22Rv1 (cell line): Measurements from ENCODE around the gene OR4Q2.

ENCODE experiments used
- CTCF ChIP-seq: fragments of 450-650 bp; IDR thresholded peaks from 2 replicates; pipeline ENCODE4 v1.5.1; 2017; ENCODE audit warnings: mild to moderate bottlenecking
- ZFX ChIP-seq: fragments of 450-650 bp; IDR thresholded peaks from 2 replicates; pipeline ENCODE4 v1.6.1; 2017; ENCODE audit warnings: antibody characterized with exemption, borderline replicate concordance

GRCh38 chr14:20031058-20031457 lies 29.1 kb downstream of the OR4Q2 start:
- TF ChIP-seq CTCF (no peak), ZFX (no peak)
